Measurements from ENCODE around the gene CSDE1. TPM values are rescaled to one million over a fixed set of nuclear protein-coding genes. Genes with fewer than 3 reads are reported as not detected.
"Not testable (repeated sequence)": the region's sequence is repeated elsewhere in the genome, so short reads cannot be mapped to it uniquely, and the experiment has no call there.

Gene CSDE1
- total and polyA plus RNA-seq, 2 donors (not counting 3 experiments of a cell fraction or from before 2014, with no cell fraction given), result 129 to 492 TPM

DNA sequence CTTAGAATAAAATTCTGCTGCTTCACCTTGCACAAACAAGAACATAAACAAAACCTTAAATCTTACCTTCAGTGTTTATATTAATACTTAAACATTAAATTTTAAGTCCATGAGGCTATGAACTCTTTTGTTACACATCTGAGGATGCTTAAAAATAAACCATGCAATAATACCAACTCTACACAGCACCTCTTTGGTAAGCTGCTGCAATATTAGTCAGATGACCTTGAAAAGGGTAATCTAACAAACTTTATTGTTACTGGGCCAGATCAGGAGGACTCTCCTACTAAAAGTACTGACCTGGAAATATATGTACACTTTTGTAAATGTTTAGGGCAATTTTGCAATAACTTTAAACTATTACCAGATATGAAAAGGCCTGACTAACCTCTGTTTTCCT, 21.9 kb upstream of the CSDE1 start:
- H3K27me3 ChIP-seq (ENCODE audit: control insufficient read depth in 2 of 2, insufficient read depth in 2 of 2, low read length in 2 of 2), result peaks cover 5% of the 10 kb centered on the region in 2 experiments
- peak overlapping the region; percentile 64 to 87 (median 84) for H3K4me3 ChIP-seq (replicated peaks in 1 of 3; ENCODE audit: insufficient read depth in 1 of 3, low read depth in 1 of 3, low read length in 3 of 3)
- no peak for DNase-seq (ENCODE audit: low read depth, low spot score)
- ChIA-PET POLR2A (interaction anchor here (0.7 kb wide), 1 partner anchor 21 kb away, joined by 3 read pairs; no protein-coding TSS in a partner anchor), CTCF (no interaction called here)
- TF ChIP-seq, protein P1, sequence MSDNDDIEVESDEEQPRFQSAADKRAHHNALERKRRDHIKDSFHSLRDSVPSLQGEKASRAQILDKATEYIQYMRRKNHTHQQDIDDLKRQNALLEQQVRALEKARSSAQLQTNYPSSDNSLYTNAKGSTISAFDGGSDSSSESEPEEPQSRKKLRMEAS (IDR thresholded peaks at IDR 0.05; ENCODE audit: insufficient read depth, insufficient read length), result no peak
- no peak for TF ChIP-seq POLR2AphosphoS5 (IDR thresholded peaks at IDR 0.05; ENCODE audit: insufficient read depth, low read depth, low read length)
- no peak for TF ChIP-seq EZH2 (IDR thresholded peaks at IDR 0.05; ENCODE audit: borderline replicate concordance, low read depth, low read length, severe bottlenecking)
- TF ChIP-seq GATA2 (IDR thresholded peaks at IDR 0.05; ENCODE audit: insufficient read depth, insufficient read length, low read depth, low read length), result no peak
- no peak for TF ChIP-seq POLR2A (IDR thresholded peaks at IDR 0.05; ENCODE audit: low read depth, low read length)
- no peak for TF ChIP-seq JUN (IDR thresholded peaks at IDR 0.05; ENCODE audit: borderline replicate concordance, insufficient read depth, insufficient read length, low read depth)
- no peak for TF ChIP-seq FOS (IDR thresholded peaks at IDR 0.05; ENCODE audit: borderline replicate concordance, insufficient read depth, low read length)
- TF ChIP-seq, protein P2, sequence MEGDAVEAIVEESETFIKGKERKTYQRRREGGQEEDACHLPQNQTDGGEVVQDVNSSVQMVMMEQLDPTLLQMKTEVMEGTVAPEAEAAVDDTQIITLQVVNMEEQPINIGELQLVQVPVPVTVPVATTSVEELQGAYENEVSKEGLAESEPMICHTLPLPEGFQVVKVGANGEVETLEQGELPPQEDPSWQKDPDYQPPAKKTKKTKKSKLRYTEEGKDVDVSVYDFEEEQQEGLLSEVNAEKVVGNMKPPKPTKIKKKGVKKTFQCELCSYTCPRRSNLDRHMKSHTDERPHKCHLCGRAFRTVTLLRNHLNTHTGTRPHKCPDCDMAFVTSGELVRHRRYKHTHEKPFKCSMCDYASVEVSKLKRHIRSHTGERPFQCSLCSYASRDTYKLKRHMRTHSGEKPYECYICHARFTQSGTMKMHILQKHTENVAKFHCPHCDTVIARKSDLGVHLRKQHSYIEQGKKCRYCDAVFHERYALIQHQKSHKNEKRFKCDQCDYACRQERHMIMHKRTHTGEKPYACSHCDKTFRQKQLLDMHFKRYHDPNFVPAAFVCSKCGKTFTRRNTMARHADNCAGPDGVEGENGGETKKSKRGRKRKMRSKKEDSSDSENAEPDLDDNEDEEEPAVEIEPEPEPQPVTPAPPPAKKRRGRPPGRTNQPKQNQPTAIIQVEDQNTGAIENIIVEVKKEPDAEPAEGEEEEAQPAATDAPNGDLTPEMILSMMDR (IDR thresholded peaks at IDR 0.05; ENCODE audit: extremely low read depth in 1 of 2, insufficient read depth in 1 of 2, low read depth in 1 of 2, low read length in 2 of 2), result no peak
- TF ChIP-seq MYC (IDR thresholded peaks at IDR 0.05; ENCODE audit: low read depth, low read length), result no peak
- peak overlapping the region; percentile 97 for H3K4me2 ChIP-seq (ENCODE audit: insufficient read depth, low read length)
- BruUV-seq (replicated peaks), result no TSS peak
- intact Hi-C loops (cut with micrococcal nuclease) (loop anchor here (1.0 to 2.0 kb wide), 2 partner anchors 22 to 63 kb away; partner anchors contain the start of genes CSDE1 and NRAS), dilution Hi-C loops (cut with MboI; ENCODE audit: extremely low pct_ligation_motif_present, low sequenced_read_pairs) (no loop called here)
- peaks cover 9% of the 10 kb centered on the region for H3K4me1 ChIP-seq (ENCODE audit: control insufficient read depth, extremely low read depth, insufficient read depth, low read length)
- H3K36me3 ChIP-seq (ENCODE audit: control insufficient read depth in 2 of 2, extremely low read depth in 1 of 2, insufficient read depth in 2 of 2, low read length in 2 of 2), result peaks cover 6 to 9% of the 10 kb centered on the region in 2 experiments
- H2AFZ ChIP-seq (ENCODE audit: low read depth, low read length), result peak overlapping the region; percentile 78
- H4K20me1 ChIP-seq (replicated peaks; ENCODE audit: control insufficient read depth, extremely low read depth, insufficient read depth, low read length), result no peaks in the 10 kb centered on the region
- peak overlapping the region; percentile 79 for H3K9ac ChIP-seq (replicated peaks; ENCODE audit: extremely low read depth, insufficient read depth, low read length)
- H3K27ac ChIP-seq (ENCODE audit: insufficient read depth, low read depth, low read length), result peak overlapping the region; percentile 62
- H3K9me3 ChIP-seq (replicated peaks; ENCODE audit: control insufficient read depth, insufficient read depth, low read length), result no peaks in the 10 kb centered on the region
- no peak for FAIRE-seq
- peaks cover 13% of the 10 kb centered on the region for H3K79me2 ChIP-seq (ENCODE audit: control insufficient read depth, insufficient read depth, low read length)
- H3K9me1 ChIP-seq (replicated peaks; ENCODE audit: control insufficient read depth, extremely low read depth, insufficient read depth, low read length), result no peaks in the 10 kb centered on the region

DNA sequence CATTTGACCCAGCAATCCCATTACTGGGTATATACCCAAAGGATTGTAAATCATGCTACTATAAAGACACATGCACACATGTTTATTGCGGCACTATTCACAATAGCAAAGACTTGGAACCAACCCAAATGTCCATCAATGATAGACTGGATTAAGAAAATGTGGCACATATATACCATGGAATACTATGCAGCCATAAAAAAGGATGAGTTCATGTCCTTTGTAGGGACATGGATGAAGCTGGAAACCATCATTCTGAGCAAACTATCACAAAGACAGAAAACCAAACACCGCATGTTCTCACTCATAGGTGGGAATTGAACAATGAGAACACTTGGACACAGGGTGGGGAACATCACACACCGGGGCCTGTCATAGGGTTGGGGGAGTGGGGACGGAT, 18.9 kb upstream of the CSDE1 start:
- H4K20me1 ChIP-seq (replicated peaks; ENCODE audit: control insufficient read depth, extremely low read depth, insufficient read depth, low read length); H3K27ac ChIP-seq (ENCODE audit: insufficient read depth, low read depth, low read length); DNase-seq (ENCODE audit: low read depth, low spot score); BruUV-seq (replicated peaks); H3K27me3 ChIP-seq (ENCODE audit: control insufficient read depth in 2 of 2, insufficient read depth in 2 of 2, low read length in 2 of 2); H3K9me3 ChIP-seq (replicated peaks; ENCODE audit: control insufficient read depth, insufficient read depth, low read length); H3K36me3 ChIP-seq (ENCODE audit: control insufficient read depth in 2 of 2, extremely low read depth in 1 of 2, insufficient read depth in 2 of 2, low read length in 2 of 2); H3K4me2 ChIP-seq (ENCODE audit: insufficient read depth, low read length); intact Hi-C loops (cut with micrococcal nuclease); H3K4me3 ChIP-seq (replicated peaks in 1 of 3; ENCODE audit: insufficient read depth in 1 of 3, low read depth in 1 of 3, low read length in 3 of 3); FAIRE-seq; H3K9me1 ChIP-seq (replicated peaks; ENCODE audit: control insufficient read depth, extremely low read depth, insufficient read depth, low read length); dilution Hi-C loops (cut with MboI; ENCODE audit: extremely low pct_ligation_motif_present, low sequenced_read_pairs); H3K9ac ChIP-seq (replicated peaks; ENCODE audit: extremely low read depth, insufficient read depth, low read length); CTCF ChIA-PET; H3K4me1 ChIP-seq (ENCODE audit: control insufficient read depth, extremely low read depth, insufficient read depth, low read length); H2AFZ ChIP-seq (ENCODE audit: low read depth, low read length); POLR2A ChIA-PET: not testable (repeated sequence)
- H3K79me2 ChIP-seq (ENCODE audit: control insufficient read depth, insufficient read depth, low read length), result peaks cover 13% of the 10 kb centered on the region

Measured in endothelial cell of umbilical vein (primary cell).